DND-41 (cell line): ENCODE data around the gene PAPOLA.

ENCODE experiments used
- ATAC-seq: fragments of 200-7000 bp; cut with Tn5 transposase; 3 replicates; pipeline ENCODE4 v1.9.1; 2021; ENCODE audit warnings: low read depth; ENCODE audit not compliant: insufficient read depth
- DNase-seq: peaks from one replicate; pipeline ENCODE4 v3.0.0-alpha.2; 2020
- H2AFZ ChIP-seq: 2 replicates; pipeline ENCODE4 v1.6.0; 2012; ENCODE audit warnings: low read depth, low read length
- H3K27ac ChIP-seq: 2 replicates; pipeline ENCODE4 v1.5.1; 2012; ENCODE audit warnings: low read length, inconsistent platforms
- H3K27me3 ChIP-seq: fragments of 200-600 bp; sonication (generic); 2 replicates; pipeline ENCODE4 v1.6.0; 2012; ENCODE audit warnings: low read length, mild to moderate bottlenecking, inconsistent platforms; ENCODE audit not compliant: insufficient read depth, poor library complexity
- H3K36me3 ChIP-seq: 2 replicates; pipeline ENCODE4 v1.5.1; 2012; ENCODE audit warnings: low read length, inconsistent platforms; ENCODE audit not compliant: insufficient read depth
- H3K4me1 ChIP-seq: 2 replicates; pipeline ENCODE4 v1.5.1; 2012; ENCODE audit warnings: mild to moderate bottlenecking, low read length; ENCODE audit not compliant: insufficient read depth
- H3K4me2 ChIP-seq: 2 replicates; pipeline ENCODE4 v1.6.0; 2012; ENCODE audit warnings: mild to moderate bottlenecking, moderate library complexity, low read length, inconsistent platforms; ENCODE audit not compliant: insufficient read depth
- H3K4me3 ChIP-seq, 2 experiments: fragments of 200-600 bp in 1 of 2; shearing (Covaris generic) in 1 of 2; 2 replicates each; pipeline ENCODE4 v1.5.1; 2012 to 2016; ENCODE audit warnings: inconsistent platforms in 2 of 2, low read length in 2 of 2, mild to moderate bottlenecking in 2 of 2, low read depth in 1 of 2, moderate library complexity in 1 of 2
- H3K79me2 ChIP-seq: 2 replicates; pipeline ENCODE4 v1.6.0; 2012; ENCODE audit warnings: low read length, inconsistent platforms; ENCODE audit not compliant: insufficient read depth
- H3K9ac ChIP-seq: 2 replicates; pipeline ENCODE4 v1.6.0; 2012; ENCODE audit warnings: low read depth, mild to moderate bottlenecking, inconsistent platforms, low read length, moderate library complexity
- H3K9me3 ChIP-seq: 2 replicates; pipeline ENCODE4 v1.5.1; 2012; ENCODE audit warnings: low read length, moderate library complexity, mild to moderate bottlenecking, inconsistent platforms; ENCODE audit not compliant: insufficient read depth, severe bottlenecking
- H4K20me1 ChIP-seq: 2 replicates; pipeline ENCODE4 v1.6.0; 2012; ENCODE audit warnings: low read length; ENCODE audit not compliant: insufficient read depth
- CTCF ChIP-seq: IDR thresholded peaks from 2 replicates; pipeline ENCODE4 v1.5.1; 2012; ENCODE audit warnings: borderline replicate concordance, low read length, moderate library complexity, mild to moderate bottlenecking; ENCODE audit not compliant: poor library complexity, severe bottlenecking; ENCODE audit errors: extremely low read depth
- EZH2 ChIP-seq: IDR thresholded peaks from 3 replicates; pipeline ENCODE4 v1.6.1; 2012; ENCODE audit warnings: borderline replicate concordance, low read depth, mild to moderate bottlenecking, moderate library complexity, low read length, inconsistent platforms; ENCODE audit not compliant: severe bottlenecking

The PAPOLA gene

GRCh38 chr14:96586921-96587822, 85.0 kb downstream of the PAPOLA start:
- H3K36me3 ChIP-seq, result no peaks in the 10 kb centered on the region
- no peak for TF ChIP-seq EZH2
- TF ChIP-seq CTCF, result no peak
- no peak overlapping the region for H3K4me3 ChIP-seq
- no peaks in the 10 kb centered on the region for H3K79me2 ChIP-seq
- no peak for DNase-seq
- no peak overlapping the region for H3K4me2 ChIP-seq
- no peak for ATAC-seq
- H3K4me1 ChIP-seq, result no peaks in the 10 kb centered on the region
- H3K27ac ChIP-seq, result no peak overlapping the region
- no peaks in the 10 kb centered on the region for H3K27me3 ChIP-seq
- H2AFZ ChIP-seq, result no peak overlapping the region
- H3K9ac ChIP-seq, result no peak overlapping the region
- no peaks in the 10 kb centered on the region for H3K9me3 ChIP-seq
- no peaks in the 10 kb centered on the region for H4K20me1 ChIP-seq

- no peak for DNase-seq
- Histone ChIP-seq H3K27me3 (no peaks in the 10 kb centered on the region), H3K9me3 (no peaks in the 10 kb centered on the region), H3K9ac (no peak overlapping the region), H4K20me1 (no peaks in the 10 kb centered on the region), H3K79me2 (no peaks in the 10 kb centered on the region), H3K36me3 (no peaks in the 10 kb centered on the region), H3K27ac (no peak overlapping the region), H3K4me2 (no peak overlapping the region), H3K4me1 (no peaks in the 10 kb centered on the region), H2AFZ (no peak overlapping the region), H3K4me3 (no peak overlapping the region)
- no peak for ATAC-seq
- no peak for TF ChIP-seq EZH2
- no peak for TF ChIP-seq CTCF
Measured at GRCh38 chr14:96587823-96588385, 85.7 kb downstream of the PAPOLA start.

- no peaks in the 10 kb centered on the region for H3K36me3 ChIP-seq
- no peak overlapping the region for H2AFZ ChIP-seq
- H3K4me3 ChIP-seq, result no peak overlapping the region
- H3K27me3 ChIP-seq, result no peaks in the 10 kb centered on the region
- H3K9ac ChIP-seq, result no peak overlapping the region
- no peak overlapping the region for H3K4me2 ChIP-seq
- TF ChIP-seq EZH2 (no peak), CTCF (no peak)
- no peaks in the 10 kb centered on the region for H4K20me1 ChIP-seq
- ATAC-seq (no peak), DNase-seq (no peak)
- no peaks in the 10 kb centered on the region for H3K9me3 ChIP-seq
- H3K79me2 ChIP-seq, result no peaks in the 10 kb centered on the region
- H3K4me1 ChIP-seq, result no peaks in the 10 kb centered on the region
- no peak overlapping the region for H3K27ac ChIP-seq
Measured at GRCh38 chr14:96588410-96589257, 86.5 kb downstream of the PAPOLA start.
